GM18505 (cell line): ENCODE data around the gene MRPL22.
A peak's percentile ranks its signal among the peaks of the same experiment; 100 is the strongest.
"Not testable (repeated sequence)": the region's sequence is repeated elsewhere in the genome, so short reads cannot be mapped to it uniquely, and the experiment has no call there.

Source experiments
- ATAC-seq: cut with Tn5 transposase; IDR thresholded peaks from one replicate; pipeline ENCODE4 v1.9.1; 2021; ENCODE audit not compliant: unreplicated experiment
- POLR2A ChIP-seq: IDR thresholded peaks from 4 replicates; pipeline ENCODE4 v1.6.1; 2011; ENCODE audit warnings: borderline replicate concordance; ENCODE audit not compliant: insufficient read depth, insufficient read length; ENCODE audit errors: extremely low read depth

The MRPL22 gene

DNA sequence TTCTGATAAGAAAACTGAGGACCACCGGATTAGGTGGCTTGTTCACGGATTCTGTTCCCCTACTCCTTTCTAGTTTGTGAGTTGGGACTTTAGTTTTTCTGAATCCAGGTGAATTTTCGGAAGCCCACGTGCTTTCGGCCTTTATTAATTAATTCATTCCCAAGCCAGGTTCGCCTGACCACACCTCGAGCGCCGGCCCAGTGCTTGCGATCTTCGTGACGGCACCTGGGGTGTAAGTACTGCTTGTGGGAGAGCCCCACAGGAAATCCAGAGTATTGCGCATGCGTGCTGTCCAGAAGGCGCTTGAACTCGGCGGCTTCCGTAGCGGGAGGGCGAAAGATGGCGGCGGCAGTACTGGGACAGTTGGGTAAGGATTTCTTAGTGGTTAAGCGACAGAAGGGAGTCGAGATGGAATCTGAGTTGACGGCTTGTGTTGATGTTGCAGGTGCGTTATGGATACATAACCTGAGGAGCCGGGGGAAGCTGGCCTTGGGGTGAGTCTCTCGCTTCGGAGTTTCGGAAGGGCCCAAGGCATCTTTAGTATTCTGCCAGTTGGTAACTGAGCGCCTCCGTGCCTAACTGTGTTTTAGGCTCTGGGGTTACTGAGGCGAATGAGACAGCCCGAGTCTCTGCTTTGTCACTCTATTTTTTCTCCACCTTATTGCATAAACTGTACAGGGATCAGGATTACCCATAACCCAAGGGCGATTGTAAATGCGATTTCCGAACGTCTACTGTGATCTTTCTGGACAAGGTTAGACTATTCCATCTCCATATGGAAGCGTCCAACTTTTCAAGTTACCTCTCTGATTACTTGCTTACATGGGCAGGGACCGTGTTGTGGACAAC is at the start of gene MRPL22:
MRPL22 (plus strand) TSS at position 302 of the 849 bp plus-strand sequence; CDS start at position 340, 38 bp downstream.
- TF ChIP-seq POLR2A = peak; percentile 88
- ATAC-seq = peak; percentile 54

- no peak for TF ChIP-seq POLR2A
- no peak for ATAC-seq
These were observed 48.5 kb upstream of the MRPL22 start for GRCh38 chr5:154892369-154892771.

- no peak for ATAC-seq
- TF ChIP-seq POLR2A = no peak
These were observed 47.5 kb upstream of the MRPL22 start for GRCh38 chr5:154893381-154893780.

- TF ChIP-seq POLR2A = no peak
- ATAC-seq = no peak
These were observed 45.0 kb upstream of the MRPL22 start for GRCh38 chr5:154895606-154896561.

DNA sequence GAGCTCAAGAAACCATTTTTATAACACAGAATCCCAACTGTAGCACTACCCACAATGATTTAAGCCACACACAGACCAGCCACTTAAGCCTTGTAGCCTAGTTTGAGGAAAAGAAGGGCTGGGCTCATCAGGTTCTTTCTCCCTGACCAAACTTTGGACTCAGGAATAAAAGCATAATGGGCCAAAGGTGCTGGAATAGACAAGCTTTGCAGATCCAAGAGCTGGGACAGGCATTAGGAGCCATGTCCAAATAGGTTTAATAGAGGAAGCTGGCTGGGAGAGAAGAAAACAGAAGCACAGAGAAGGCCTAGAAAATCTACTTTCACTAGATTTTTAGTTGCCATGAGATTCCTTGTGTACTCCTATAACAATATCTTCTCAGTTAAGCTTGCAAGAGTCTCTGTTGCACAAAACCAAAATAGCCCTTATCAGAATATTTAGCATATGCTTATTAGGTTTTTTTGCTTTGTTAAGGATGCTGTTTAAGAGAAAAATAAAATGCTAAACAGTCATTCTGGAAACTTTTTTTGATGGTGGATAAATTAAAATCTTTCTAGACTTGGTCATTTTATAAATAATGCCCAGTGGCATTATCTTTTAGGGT is 44.2 kb upstream of the MRPL22 start:
- ATAC-seq = no peak
- no peak for TF ChIP-seq POLR2A

GRCh38 chr5:154898210-154898609 is 42.7 kb upstream of the MRPL22 start:
- no peak for ATAC-seq
- no peak for TF ChIP-seq POLR2A

GRCh38 chr5:154899151-154899816 is 41.6 kb upstream of the MRPL22 start:
- ATAC-seq = no peak

DNA sequence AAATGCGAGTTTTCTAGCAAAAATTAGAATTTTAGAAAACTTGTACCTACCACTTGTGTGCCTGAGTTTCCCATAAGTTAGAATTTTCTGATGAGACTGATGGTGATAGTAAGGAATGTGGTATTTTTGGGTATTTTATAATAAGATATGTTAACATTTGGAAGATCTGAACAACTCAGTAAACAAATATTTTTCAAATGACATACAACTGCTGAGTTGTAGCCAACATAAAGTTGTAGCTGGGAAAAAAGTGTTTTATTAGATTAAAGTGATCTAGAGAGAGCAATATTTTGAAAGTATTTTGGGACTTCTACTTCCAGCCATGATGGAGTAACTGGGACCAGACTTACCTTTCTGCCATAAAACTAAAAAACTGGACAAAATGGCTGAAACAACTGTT is 40.8 kb upstream of the MRPL22 start:
- ATAC-seq = no peak
- TF ChIP-seq POLR2A = no peak

More at GRCh38 chr5:154899151-154899816, 41.6 kb upstream of the MRPL22 start:
- TF ChIP-seq POLR2A = no peak

DNA sequence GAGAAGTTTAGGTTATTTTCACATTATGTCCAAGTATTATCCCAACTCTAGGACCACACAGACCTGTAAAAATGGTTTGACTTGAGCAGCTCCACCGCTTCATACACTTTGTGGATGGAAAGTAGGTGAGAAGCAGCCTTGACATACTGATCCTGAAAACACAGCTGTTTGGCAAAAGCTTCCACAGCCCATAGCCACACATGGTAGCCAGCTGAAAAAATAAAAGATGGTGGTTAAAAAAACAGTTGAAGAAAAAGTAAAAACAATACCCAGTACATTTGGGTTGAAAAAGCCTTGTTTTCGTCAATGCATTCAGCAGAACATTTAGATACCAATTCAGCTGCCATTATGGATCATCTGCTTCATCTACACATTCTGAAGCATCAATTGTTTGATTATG is 39.6 kb upstream of the MRPL22 start:
- TF ChIP-seq POLR2A = no peak
- ATAC-seq = no peak

- no peak for TF ChIP-seq POLR2A
- ATAC-seq = no peak
These were observed 39.0 kb upstream of the MRPL22 start for GRCh38 chr5:154901913-154902312.

DNA sequence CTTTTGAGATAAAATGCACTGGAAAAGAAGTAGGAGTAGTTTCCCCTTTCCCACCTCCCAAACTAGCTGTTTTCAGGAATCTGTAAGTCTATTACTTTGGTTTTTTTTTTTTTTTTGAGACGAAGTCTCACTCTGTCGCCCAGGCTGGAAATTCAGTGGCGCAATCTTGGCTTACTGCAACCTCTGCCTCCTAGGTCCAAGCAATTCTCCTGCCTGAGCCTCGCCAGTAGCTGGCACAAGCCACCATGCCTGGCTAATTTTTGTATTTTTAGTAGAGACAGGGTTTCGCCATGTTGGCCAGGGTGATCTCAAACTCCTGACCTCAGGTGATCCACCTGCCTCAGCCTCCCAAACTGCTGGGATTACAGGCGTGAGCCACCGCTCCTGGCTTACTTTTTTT is 35.3 kb upstream of the MRPL22 start:
- ATAC-seq = not testable (repeated sequence)

- TF ChIP-seq POLR2A = no peak
- ATAC-seq = no peak
These were observed 24.0 kb upstream of the MRPL22 start for GRCh38 chr5:154916874-154917273.

GRCh38 chr5:154917757-154918156 is 23.1 kb upstream of the MRPL22 start:
- TF ChIP-seq POLR2A = no peak
- no peak for ATAC-seq
